ENCODE results near the gene SETD1A.

- TF ChIP-seq, protein P1, sequence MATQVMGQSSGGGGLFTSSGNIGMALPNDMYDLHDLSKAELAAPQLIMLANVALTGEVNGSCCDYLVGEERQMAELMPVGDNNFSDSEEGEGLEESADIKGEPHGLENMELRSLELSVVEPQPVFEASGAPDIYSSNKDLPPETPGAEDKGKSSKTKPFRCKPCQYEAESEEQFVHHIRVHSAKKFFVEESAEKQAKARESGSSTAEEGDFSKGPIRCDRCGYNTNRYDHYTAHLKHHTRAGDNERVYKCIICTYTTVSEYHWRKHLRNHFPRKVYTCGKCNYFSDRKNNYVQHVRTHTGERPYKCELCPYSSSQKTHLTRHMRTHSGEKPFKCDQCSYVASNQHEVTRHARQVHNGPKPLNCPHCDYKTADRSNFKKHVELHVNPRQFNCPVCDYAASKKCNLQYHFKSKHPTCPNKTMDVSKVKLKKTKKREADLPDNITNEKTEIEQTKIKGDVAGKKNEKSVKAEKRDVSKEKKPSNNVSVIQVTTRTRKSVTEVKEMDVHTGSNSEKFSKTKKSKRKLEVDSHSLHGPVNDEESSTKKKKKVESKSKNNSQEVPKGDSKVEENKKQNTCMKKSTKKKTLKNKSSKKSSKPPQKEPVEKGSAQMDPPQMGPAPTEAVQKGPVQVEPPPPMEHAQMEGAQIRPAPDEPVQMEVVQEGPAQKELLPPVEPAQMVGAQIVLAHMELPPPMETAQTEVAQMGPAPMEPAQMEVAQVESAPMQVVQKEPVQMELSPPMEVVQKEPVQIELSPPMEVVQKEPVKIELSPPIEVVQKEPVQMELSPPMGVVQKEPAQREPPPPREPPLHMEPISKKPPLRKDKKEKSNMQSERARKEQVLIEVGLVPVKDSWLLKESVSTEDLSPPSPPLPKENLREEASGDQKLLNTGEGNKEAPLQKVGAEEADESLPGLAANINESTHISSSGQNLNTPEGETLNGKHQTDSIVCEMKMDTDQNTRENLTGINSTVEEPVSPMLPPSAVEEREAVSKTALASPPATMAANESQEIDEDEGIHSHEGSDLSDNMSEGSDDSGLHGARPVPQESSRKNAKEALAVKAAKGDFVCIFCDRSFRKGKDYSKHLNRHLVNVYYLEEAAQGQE (IDR thresholded peaks at IDR 0.05; ENCODE audit: insufficient replicate concordance, low read depth): no peak
- TF ChIP-seq POLR2AphosphoS5 (IDR thresholded peaks at IDR 0.05; ENCODE audit: low read depth) (no peak), GABPA (IDR thresholded peaks at IDR 0.05; ENCODE audit: low read depth) (no peak)
- TF ChIP-seq, protein P2, sequence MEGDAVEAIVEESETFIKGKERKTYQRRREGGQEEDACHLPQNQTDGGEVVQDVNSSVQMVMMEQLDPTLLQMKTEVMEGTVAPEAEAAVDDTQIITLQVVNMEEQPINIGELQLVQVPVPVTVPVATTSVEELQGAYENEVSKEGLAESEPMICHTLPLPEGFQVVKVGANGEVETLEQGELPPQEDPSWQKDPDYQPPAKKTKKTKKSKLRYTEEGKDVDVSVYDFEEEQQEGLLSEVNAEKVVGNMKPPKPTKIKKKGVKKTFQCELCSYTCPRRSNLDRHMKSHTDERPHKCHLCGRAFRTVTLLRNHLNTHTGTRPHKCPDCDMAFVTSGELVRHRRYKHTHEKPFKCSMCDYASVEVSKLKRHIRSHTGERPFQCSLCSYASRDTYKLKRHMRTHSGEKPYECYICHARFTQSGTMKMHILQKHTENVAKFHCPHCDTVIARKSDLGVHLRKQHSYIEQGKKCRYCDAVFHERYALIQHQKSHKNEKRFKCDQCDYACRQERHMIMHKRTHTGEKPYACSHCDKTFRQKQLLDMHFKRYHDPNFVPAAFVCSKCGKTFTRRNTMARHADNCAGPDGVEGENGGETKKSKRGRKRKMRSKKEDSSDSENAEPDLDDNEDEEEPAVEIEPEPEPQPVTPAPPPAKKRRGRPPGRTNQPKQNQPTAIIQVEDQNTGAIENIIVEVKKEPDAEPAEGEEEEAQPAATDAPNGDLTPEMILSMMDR (IDR thresholded peaks at IDR 0.05; ENCODE audit: insufficient read depth, low read length): peak; percentile 78
These were observed 27.3 kb downstream of the SETD1A start, which contains the start of gene HSD3B7 for GRCh38 chr16:30984669-30985400.
